HG02981 (cell line): ENCODE data around the gene C4orf50.

ENCODE experiments used
- ATAC-seq: cut with Tn5 transposase; IDR thresholded peaks from one replicate; pipeline ENCODE4 v1.9.1; 2021; ENCODE audit warnings: mild to moderate bottlenecking, moderate library complexity; ENCODE audit not compliant: unreplicated experiment

The C4orf50 gene

DNA sequence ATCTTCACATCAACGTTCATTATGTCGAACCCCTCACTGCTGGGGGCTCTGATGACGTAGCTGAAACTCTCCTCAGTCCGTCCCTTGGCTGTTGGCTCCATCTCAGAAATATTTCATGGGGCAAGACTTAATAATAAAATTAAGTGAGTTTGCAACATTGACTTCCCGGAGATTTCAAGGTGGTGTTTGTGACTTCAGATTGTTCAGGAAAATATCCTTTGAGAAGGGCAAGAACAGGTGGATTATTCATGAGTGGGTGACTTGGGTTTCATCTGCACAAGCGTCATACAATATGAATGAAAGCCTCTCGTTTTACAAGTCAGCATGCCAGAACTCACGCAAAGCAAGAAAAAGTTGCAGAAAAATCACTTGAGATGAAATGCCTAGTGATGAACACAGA is at the start of gene C4orf50:
C4orf50 (minus strand) TSS at position 101 of the 400 bp plus-strand sequence.
- no peak for ATAC-seq

- no peak for ATAC-seq
Measured at GRCh38 chr4:6065934-6066590, 47.8 kb upstream of the C4orf50 start.

GRCh38 chr4:6065166-6065565 is 46.9 kb upstream of the C4orf50 start:
- ATAC-seq: no peak

DNA sequence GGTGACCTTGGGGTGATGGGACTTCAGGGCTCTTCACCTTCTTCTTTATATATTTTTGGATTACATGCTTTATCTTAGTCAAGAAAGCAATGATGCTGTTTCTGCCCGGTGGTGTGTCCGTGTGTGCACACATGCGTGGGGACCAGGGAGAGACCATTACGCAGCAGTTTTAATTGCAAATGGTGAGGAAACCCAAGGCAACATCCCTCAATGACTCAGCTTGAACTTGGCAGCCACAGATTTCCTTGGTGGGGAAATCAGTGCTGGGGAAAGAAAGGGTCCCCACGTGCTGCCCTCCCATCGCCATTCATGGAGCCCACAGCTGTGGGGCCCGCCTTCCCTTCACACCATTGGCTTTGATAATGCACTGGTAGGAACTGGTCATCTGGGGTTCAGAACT is 46.2 kb upstream of the C4orf50 start:
- ATAC-seq: no peak

- ATAC-seq: no peak
Measured at GRCh38 chr4:6063684-6064083, 45.5 kb upstream of the C4orf50 start.

GRCh38 chr4:6062133-6062532 is 43.9 kb upstream of the C4orf50 start:
- no peak for ATAC-seq

GRCh38 chr4:6059375-6059805 is 41.2 kb upstream of the C4orf50 start:
- ATAC-seq: no peak

GRCh38 chr4:6058531-6059374 is 40.5 kb upstream of the C4orf50 start:
- no peak for ATAC-seq

- ATAC-seq: no peak
Measured at GRCh38 chr4:6056976-6057766, 38.9 kb upstream of the C4orf50 start.

GRCh38 chr4:6055436-6055835 is 37.2 kb upstream of the C4orf50 start:
- ATAC-seq: no peak

- ATAC-seq: no peak
Measured at GRCh38 chr4:6055030-6055429, 36.8 kb upstream of the C4orf50 start.

GRCh38 chr4:6054162-6054922 is 36.1 kb upstream of the C4orf50 start:
- ATAC-seq: no peak

GRCh38 chr4:6052679-6053078 is 34.4 kb upstream of the C4orf50 start:
- ATAC-seq: no peak

- no peak for ATAC-seq
Measured at GRCh38 chr4:6050551-6050950, 32.3 kb upstream of the C4orf50 start.

DNA sequence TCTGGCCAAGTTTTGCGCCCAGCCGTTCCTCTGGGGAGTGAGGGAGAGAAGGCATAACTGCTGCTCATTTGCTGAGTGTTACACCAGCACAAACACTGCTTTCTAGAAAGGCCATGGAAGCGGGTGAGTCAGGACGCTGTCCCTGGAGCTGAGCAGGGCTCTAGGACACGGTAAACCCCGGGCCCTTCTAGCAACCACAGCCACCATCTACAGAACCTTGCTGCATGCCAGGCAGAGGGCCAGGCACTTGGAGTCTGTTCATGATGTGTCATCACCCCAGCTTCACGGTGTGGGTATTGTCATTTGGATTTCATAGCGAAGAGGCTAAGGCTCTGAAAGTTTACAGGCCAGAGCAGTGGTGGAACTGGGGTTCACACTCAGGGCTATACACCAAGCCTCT is 31.8 kb upstream of the C4orf50 start:
- no peak for ATAC-seq

GRCh38 chr4:6049278-6049677 is 31.0 kb upstream of the C4orf50 start:
- no peak for ATAC-seq

- no peak for ATAC-seq
Measured at GRCh38 chr4:6048537-6048936, 30.3 kb upstream of the C4orf50 start.

DNA sequence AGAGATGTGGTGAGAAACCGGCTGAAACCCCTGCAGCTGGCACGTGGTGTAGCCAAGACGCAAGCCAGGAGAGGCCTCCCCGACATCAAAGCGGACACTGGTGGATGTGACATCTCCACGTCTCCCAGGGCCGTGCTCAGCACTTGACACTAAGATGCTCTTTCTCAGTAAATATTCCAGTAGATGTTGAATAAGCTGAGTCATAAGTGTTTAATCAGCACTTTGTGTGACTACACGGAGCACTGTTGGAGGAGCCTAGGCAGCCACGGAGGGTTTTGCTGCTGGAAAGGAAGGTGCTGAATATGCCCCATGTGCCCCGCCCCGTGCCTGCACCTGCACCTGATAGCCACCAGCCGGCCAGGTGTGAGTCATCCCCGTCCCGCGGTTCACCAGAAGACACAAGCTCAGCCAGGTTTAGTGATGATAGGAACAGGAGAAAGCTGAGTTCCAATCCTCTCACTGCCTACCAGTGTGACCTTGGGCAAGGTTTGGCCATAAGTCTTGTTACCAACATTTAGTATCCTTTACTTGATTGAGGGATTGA is 29.0 kb upstream of the C4orf50 start:
- ATAC-seq: no peak

GRCh38 chr4:6046526-6047129 is 28.4 kb upstream of the C4orf50 start:
- no peak for ATAC-seq

GRCh38 chr4:6044805-6045204 is 26.6 kb upstream of the C4orf50 start:
- no peak for ATAC-seq
